Measurements from ENCODE around the gene SPRR2A.

DNA sequence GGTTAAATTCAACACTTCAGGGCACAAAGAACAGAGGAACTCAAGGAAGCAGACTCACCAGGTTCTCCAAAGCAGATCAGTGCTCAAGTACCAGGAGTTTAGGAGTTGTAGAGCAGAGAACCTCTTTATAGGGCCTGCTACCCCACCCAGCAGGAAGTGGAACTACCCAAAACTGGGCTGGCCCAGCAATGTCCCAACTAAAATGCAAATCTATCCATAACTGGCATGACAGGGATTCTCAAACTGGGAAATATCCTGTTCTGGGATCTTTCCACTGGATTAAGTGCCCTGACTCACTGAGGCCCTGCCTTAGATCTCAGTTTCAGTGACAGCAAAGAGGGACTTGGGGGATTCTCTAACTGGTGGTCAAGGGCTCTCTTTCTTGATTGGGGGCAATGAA is 37.1 kb upstream of the SPRR2A start, which contains the start of gene SPRR2E:
- no peak for TF ChIP-seq POLR2AphosphoS5 (IDR thresholded peaks at IDR 0.05; ENCODE audit: insufficient read depth in 1 of 2, low read depth in 1 of 2)
- TF ChIP-seq, protein P1, sequence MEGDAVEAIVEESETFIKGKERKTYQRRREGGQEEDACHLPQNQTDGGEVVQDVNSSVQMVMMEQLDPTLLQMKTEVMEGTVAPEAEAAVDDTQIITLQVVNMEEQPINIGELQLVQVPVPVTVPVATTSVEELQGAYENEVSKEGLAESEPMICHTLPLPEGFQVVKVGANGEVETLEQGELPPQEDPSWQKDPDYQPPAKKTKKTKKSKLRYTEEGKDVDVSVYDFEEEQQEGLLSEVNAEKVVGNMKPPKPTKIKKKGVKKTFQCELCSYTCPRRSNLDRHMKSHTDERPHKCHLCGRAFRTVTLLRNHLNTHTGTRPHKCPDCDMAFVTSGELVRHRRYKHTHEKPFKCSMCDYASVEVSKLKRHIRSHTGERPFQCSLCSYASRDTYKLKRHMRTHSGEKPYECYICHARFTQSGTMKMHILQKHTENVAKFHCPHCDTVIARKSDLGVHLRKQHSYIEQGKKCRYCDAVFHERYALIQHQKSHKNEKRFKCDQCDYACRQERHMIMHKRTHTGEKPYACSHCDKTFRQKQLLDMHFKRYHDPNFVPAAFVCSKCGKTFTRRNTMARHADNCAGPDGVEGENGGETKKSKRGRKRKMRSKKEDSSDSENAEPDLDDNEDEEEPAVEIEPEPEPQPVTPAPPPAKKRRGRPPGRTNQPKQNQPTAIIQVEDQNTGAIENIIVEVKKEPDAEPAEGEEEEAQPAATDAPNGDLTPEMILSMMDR (IDR thresholded peaks at IDR 0.05) = no peak
